GM04503 (cell line): ENCODE measurements around the gene CPN2.

ENCODE experiments used
- DNase-seq: peaks from one replicate; pipeline ENCODE4 v3.0.0-alpha.2; 2012; ENCODE audit warnings: low read depth

Gene CPN2

DNA sequence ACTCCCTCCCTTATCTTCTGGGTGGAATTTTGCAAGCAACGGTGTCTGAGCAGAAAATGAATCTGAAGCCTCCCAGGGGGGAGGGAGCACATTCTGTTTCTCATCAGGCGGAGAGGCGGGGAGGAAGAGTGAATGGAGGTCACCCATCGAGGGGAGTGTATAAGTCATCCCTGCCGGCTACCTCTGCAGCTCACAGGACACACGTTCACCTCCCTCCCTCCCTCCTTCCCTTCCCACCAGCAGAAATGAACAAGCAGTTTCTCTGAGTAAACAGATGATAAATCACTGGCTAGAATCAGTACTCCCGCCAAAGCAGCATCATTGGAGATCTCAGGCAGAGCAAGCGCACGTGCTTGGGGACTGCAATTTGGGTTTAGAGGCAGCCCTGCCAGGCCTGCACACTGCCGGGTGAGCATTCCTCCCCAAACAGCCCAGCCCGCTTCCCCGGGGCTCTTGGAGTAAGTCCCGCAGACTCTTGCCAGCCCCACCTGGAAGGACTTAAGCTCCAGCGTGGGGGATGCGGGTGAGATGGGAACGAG, 38.3 kb downstream of the CPN2 start:
- DNase-seq, result no peak

- no peak for DNase-seq
Measured at GRCh38 chr3:194312186-194312742, 38.9 kb downstream of the CPN2 start.

GRCh38 chr3:194311000-194311399, 40.1 kb downstream of the CPN2 start:
- no peak for DNase-seq

GRCh38 chr3:194310060-194310835, 40.9 kb downstream of the CPN2 start:
- DNase-seq, result no peak

- no peak for DNase-seq
Measured at GRCh38 chr3:194308601-194309449, 42.3 kb downstream of the CPN2 start.

DNA sequence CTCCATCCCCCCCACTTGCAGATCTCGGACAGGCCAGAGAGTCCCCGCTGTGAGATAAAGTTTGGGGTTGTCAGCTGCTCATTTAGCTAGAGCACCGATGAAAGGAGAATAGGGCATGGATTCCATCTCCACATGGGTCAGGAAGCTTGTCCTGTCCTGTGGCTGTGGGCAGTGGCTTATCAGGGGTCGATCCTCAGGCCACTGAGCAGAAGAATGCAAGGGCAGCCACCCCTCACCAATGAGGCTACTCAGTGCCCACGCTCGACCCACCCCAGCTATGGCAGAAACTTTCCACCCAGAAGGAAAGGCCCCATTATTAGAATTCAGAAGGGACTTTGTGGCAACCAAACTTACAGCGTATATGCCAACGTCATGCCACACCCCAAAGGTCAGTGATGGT, 43.3 kb downstream of the CPN2 start:
- DNase-seq, result no peak

- no peak for DNase-seq
Measured at GRCh38 chr3:194306771-194307640, 44.1 kb downstream of the CPN2 start.

- no peak for DNase-seq
Measured at GRCh38 chr3:194306109-194306686, 44.9 kb downstream of the CPN2 start.

DNA sequence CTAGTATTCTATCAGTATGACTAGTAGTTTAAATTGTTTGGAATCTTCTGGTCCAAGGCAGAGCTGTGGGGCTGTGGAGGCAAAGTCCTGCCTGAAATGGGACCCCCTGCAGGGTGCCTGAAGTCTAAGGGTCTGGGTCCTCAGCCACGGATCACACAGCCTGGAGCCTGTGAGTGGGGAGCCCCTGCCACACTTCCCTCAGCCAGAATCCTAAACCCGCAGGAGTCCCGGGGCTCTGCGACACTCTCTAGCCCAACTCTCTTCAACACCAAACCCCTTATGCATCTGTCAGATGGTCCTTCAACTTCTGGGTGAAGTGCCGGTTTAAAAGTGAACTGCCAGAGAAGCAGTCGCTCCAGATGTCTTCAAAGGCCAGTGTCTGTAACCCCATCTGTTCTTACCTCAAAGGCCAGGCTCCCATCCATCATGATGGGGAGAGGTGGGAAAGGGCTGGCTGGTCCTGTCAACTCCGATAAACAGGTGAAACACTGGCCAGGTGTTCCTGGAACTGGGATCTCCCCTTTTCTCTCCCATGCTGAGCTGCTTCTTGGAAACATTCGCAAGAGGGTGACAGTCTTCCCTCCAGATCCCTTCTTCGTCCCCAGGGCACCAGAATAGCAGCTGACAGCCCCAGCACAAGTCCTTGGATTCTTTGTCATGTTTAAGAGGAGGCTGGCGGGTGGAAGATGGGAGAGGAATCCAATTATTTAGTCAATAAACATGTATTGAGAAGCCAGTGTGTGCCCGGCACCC, 45.6 kb downstream of the CPN2 start:
- DNase-seq, result no peak

GRCh38 chr3:194304186-194304917, 46.8 kb downstream of the CPN2 start:
- DNase-seq, result no peak

DNA sequence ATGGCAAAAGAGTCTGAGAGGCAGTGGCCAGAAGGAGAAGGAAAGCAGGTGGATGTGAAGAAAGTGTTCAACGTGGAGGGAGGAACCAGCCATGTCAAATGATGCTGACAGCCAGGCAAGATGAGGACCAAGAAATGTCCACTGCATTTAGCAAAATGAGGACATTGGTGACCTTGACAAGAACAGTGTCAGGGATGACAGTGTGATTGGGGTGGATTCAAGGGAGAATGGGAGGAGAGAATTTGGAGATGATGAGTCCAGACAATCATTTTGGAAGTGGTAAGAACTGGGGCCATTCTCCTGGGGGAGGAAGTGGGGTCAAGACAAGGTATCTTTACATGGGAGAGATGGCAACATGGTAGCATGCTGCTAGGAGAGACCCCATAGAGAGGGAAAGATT, 47.4 kb downstream of the CPN2 start:
- no peak for DNase-seq

GRCh38 chr3:194301730-194302129, 49.4 kb downstream of the CPN2 start:
- DNase-seq, result no peak

- DNase-seq, result no peak
Measured at GRCh38 chr3:194300936-194301335, 50.2 kb downstream of the CPN2 start.

DNA sequence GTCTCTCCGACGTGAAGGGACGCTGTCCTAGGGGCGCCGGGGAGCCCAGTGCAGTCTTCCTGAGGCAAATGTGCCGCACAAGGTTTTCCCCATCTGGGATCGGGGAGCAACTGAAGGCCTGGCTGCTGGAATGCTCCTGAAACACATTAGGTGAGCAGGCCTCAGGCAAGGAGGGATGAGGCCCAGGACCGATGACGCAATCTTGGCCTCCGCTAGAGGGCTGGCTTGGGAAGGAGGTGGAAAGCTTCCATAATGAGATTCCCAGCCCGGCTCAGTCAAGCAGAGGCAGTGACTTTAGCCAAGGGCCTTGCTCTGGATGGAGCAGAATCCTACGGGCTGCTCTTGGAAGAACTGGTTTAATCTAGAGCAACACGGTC, 50.8 kb downstream of the CPN2 start:
- DNase-seq, result no peak

DNA sequence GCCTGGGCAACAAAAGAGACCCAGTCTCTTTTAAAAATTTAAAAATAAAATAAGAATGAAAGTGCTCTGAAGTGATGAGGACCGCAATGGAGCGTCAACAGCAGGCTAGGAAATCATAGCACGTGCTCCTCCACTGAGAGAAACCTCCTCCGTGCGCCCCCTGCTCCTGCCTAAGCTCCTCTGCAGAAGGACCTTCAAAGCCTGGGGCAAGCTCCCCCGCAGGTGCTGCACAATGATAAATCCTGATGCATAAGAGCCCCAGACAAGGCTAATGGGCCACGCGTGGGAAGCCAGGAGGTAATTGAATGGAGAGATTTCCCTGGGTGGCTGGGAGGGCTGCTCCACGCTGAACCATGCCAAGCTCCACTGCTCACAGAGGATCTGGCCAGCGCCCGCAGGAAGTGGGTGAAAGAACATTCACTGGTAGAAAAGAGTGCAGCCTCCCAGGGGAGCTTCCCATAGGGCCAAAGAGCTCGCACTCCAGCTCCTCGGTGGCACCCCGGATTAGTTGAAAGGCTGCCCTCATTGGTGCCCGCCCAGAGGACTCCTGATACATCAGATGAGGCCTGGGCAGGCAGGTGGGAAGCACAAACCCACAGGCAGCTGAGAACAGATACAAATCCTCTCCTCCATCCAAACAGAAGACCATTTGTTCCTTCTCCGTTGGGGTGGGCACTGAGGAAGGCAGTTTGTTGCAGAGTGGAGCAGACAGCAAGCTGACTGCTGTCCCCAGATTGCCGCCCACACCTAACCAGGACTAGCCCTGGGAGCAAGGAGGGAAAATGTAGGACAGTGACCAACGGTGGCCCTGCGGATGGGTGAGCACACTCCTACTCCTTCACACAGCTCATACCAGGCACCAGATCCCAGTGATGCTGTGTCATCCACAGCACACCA, 52.5 kb downstream of the CPN2 start:
- DNase-seq, result no peak

DNA sequence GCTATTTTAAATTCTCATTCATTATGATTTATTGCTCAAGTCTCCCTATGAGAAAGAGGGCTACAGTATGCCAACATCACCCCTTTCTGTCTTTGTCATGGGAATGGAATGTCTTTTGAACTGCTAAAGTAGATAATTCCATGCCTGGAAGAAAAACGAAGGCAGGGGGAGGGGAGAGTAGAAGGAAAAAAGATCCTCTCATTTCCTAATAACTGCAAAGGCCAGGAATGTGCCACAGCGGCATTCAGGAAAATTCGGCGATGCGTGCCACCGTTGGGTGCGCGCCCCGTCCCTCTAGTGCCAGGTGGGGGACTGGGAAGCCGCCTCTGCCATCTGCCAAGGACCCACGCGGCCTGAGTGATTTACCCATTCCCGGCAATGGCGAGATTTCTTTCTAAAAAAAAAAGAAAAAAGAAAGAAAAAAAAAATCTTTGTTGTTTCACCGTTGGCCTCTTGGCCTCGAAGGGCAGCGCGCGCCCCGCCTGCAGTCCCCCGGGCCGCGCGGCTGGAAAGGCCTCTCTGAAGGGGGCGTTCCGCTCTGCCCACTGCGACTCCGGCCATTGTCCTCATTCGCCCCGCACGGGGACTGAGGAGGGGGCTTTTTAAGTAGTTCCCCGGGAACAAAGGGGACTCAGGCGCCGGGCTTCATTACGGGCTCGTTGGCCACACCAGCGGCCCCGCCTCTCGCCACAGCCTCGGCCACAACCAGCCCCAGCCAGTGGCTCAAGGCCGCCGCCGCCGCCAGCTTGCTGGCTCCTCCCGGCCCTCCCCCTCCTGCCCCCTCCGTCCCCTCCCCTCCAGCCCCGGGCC, 54.5 kb downstream of the CPN2 start:
- peak; percentile 39 for DNase-seq

- DNase-seq, result no peak
Measured at GRCh38 chr3:194294895-194295214, 56.3 kb downstream of the CPN2 start.

GRCh38 chr3:194294199-194294894, 56.8 kb downstream of the CPN2 start:
- DNase-seq, result no peak
